HepG2 (cell line): ENCODE measurements around the gene CDSN. TPM values are rescaled to one million over a fixed set of nuclear protein-coding genes. Genes with fewer than 3 reads are reported as not detected.

Source experiments
- ATAC-seq: fragments of 200-7000 bp; cut with Tn5 transposase; 3 replicates; pipeline ENCODE4 v1.9.1; 2020; ENCODE audit warnings: mild to moderate bottlenecking, moderate library complexity
- BruUV-seq: library from RNA; stranded (reverse); fragments of 400-500 nt; replicated peaks from 2 replicates; lab custom pipeline; 2021; lab: Mats Ljungman, UMichigan
- CTCF ChIA-PET: fragments of 300-600 bp; formaldehyde crosslinking; extraction: SDS; loops from one replicate; lab custom pipeline; 2021; ENCODE audit warnings: low total read pairs, inconsistent platforms, low intra/inter-chr PET ratio; lab: Yijun Ruan, JAX
- POLR2A ChIA-PET: fragments of 350-600 bp; sonication (Branson Sonifier 250); formaldehyde crosslinking; loops from one replicate; lab custom pipeline; 2020; ENCODE audit warnings: antibody characterized with exemption, inconsistent platforms; lab: Yijun Ruan, JAX
- DNase-seq: peaks from one replicate; pipeline ENCODE4 v3.0.0-alpha.2; 2015; ENCODE audit warnings: low spot score
- FAIRE-seq: peaks from 3 replicates; lab custom pipeline; 2011; peaks lifted over from hg19 to GRCh38; lab: Jason Lieb, UNC
- H2AFZ ChIP-seq: one replicate; pipeline ENCODE4 v1.6.1; 2011; ENCODE audit warnings: low read length, inconsistent platforms
- H3K27ac ChIP-seq: fragments of 300-600 bp; 3 replicates; pipeline ENCODE4 v1.8.0; 2011; ENCODE audit warnings: mixed run types, mild to moderate bottlenecking, mixed read lengths, low read length, inconsistent platforms; ENCODE audit not compliant: insufficient read depth; ENCODE audit errors: extremely low read length
- H3K27me3 ChIP-seq, 2 experiments: fragments of 200-600 bp in 1 of 2; 2 replicates in 1 of 2; 3 replicates in 1 of 2; pipeline versions ENCODE4 v1.6.0 to v1.8.0; 2011; ENCODE audit warnings: low read length in 2 of 2, mild to moderate bottlenecking in 2 of 2, moderate library complexity in 2 of 2, inconsistent platforms in 1 of 2; ENCODE audit not compliant: insufficient read depth in 2 of 2, control insufficient read depth in 1 of 2
- H3K36me3 ChIP-seq, 2 experiments: fragments of 200-600 bp in 1 of 2; replicated peaks in 1 of 2; 2 replicates in 1 of 2; 3 replicates in 1 of 2; pipeline versions ENCODE4 v1.5.1 to v1.8.0; 2011; ENCODE audit warnings: low read length in 2 of 2, inconsistent platforms in 1 of 2; ENCODE audit not compliant: insufficient read depth in 2 of 2, control insufficient read depth in 1 of 2
- H3K4me1 ChIP-seq: 2 replicates; pipeline ENCODE4 v1.5.1; 2012; ENCODE audit warnings: low read length, inconsistent platforms; ENCODE audit not compliant: insufficient read depth
- H3K4me2 ChIP-seq: 2 replicates; pipeline ENCODE4 v1.6.0; 2011; ENCODE audit warnings: low read depth, low read length, inconsistent platforms
- H3K4me3 ChIP-seq, 3 experiments: fragments of 200-600 bp in 1 of 3; sonication (generic), shearing (Covaris generic) in 1 of 3; replicated peaks in 1 of 3; 2 replicates each; pipeline ENCODE4 v1.5.1; 2011 to 2016; ENCODE audit warnings: low read length in 3 of 3, inconsistent platforms in 2 of 3, low read depth in 2 of 3, mild to moderate bottlenecking in 2 of 3, control low read depth in 1 of 3, mixed read lengths in 1 of 3; ENCODE audit not compliant: insufficient read depth in 1 of 3
- H3K79me2 ChIP-seq: one replicate; pipeline ENCODE4 v1.6.1; 2011; ENCODE audit warnings: low read length, inconsistent platforms; ENCODE audit not compliant: insufficient read depth
- H3K9ac ChIP-seq: 2 replicates; pipeline ENCODE4 v1.6.0; 2011; ENCODE audit warnings: mild to moderate bottlenecking, low read depth, low read length, inconsistent platforms; ENCODE audit not compliant: insufficient read depth
- H3K9me3 ChIP-seq: 2 replicates; pipeline ENCODE4 v1.5.1; 2012; ENCODE audit warnings: mild to moderate bottlenecking, low read length
- H4K20me1 ChIP-seq: 2 replicates; pipeline ENCODE4 v1.6.0; 2011; ENCODE audit warnings: inconsistent platforms, mild to moderate bottlenecking, low read length, moderate library complexity; ENCODE audit not compliant: insufficient read depth
- HNRNPL ChIP-seq: fragments of 200-400 bp; formaldehyde crosslinking; IDR thresholded peaks from 2 replicates; pipeline ENCODE4 v1.6.1; 2017; ENCODE audit warnings: mild to moderate bottlenecking, low read depth, low read length
- KAT8 ChIP-seq: IDR thresholded peaks from 2 replicates; pipeline ENCODE4 v1.6.1; 2016; ENCODE audit warnings: missing genetic modification reagents, missing compliant biosample characterization
- KLF13 ChIP-seq: sonication (generic); formaldehyde crosslinking; IDR thresholded peaks from 2 replicates; pipeline ENCODE4 v1.4.0; 2020; ENCODE audit warnings: mild to moderate bottlenecking, missing genetic modification reagents
- PCBP2 ChIP-seq: fragments of 200-400 bp; formaldehyde crosslinking; optimal IDR thresholded peaks from 2 replicates; pipeline ENCODE3; 2018; ENCODE audit warnings: low read length, low read depth; ENCODE audit not compliant: poor library complexity, severe bottlenecking
- PRMT3 ChIP-seq: sonication (generic); formaldehyde crosslinking; IDR thresholded peaks from 2 replicates; pipeline ENCODE4 v1.8.1; 2022; ENCODE audit warnings: low read depth, mild to moderate bottlenecking, moderate library complexity, missing genetic modification reagents, borderline replicate concordance
- RAD21 ChIP-seq: fragments of 450-650 bp; formaldehyde crosslinking; IDR thresholded peaks from 2 replicates; pipeline ENCODE4 v1.5.0; 2020; ENCODE audit warnings: mild to moderate bottlenecking
- RNF2 ChIP-seq: fragments of 450-650 bp; conservative IDR thresholded peaks from 2 replicates; pipeline ENCODE4 v1.6.1; 2016; ENCODE audit warnings: low read depth
- SMC3 ChIP-seq: IDR thresholded peaks from 2 replicates; pipeline ENCODE4 v1.6.1; 2011; ENCODE audit warnings: low read length, improper control_type of control experiment
- STAG1 ChIP-seq: sonication (generic); formaldehyde crosslinking; IDR thresholded peaks from 2 replicates; pipeline ENCODE4 v1.4.0; 2020; ENCODE audit warnings: missing genetic modification reagents
- TARDBP ChIP-seq: sonication (generic); formaldehyde crosslinking; IDR thresholded peaks from 2 replicates; pipeline ENCODE4 v1.8.0; 2022; ENCODE audit warnings: mild to moderate bottlenecking, missing genetic modification reagents
- TFAP4 ChIP-seq: sonication (generic); IDR thresholded peaks from 2 replicates; pipeline ENCODE4 v1.6.1; 2016; ENCODE audit warnings: low read depth, borderline replicate concordance
- XRCC5 ChIP-seq: fragments of 200-400 bp; formaldehyde crosslinking; optimal IDR thresholded peaks from 2 replicates; pipeline ENCODE3; 2017; ENCODE audit warnings: mild to moderate bottlenecking, low read length
- ZFP62 ChIP-seq: sonication (generic); formaldehyde crosslinking; IDR thresholded peaks from 2 replicates; pipeline ENCODE4 v1.4.0; 2020; ENCODE audit warnings: missing genetic modification reagents
- ZNF331 ChIP-seq: sonication (generic); formaldehyde crosslinking; IDR thresholded peaks from 2 replicates; pipeline ENCODE4 v1.4.0; 2020; ENCODE audit warnings: missing genetic modification reagents
- ZNF577 ChIP-seq: sonication (generic); formaldehyde crosslinking; IDR thresholded peaks from 2 replicates; pipeline ENCODE4 v1.4.0; 2020; ENCODE audit warnings: mild to moderate bottlenecking, low read depth, missing genetic modification reagents, borderline replicate concordance
- ZNF782 ChIP-seq: sonication (generic); formaldehyde crosslinking; IDR thresholded peaks from 2 replicates; pipeline ENCODE4 v1.4.0; 2020; ENCODE audit warnings: missing genetic modification reagents, mild to moderate bottlenecking, borderline replicate concordance
- WGBS: methylation state at CpG from one replicate; pipeline ENCODE4 v1.1.6; 2017; ENCODE audit warnings: low lambda C conversion rate; 5-methylcytosine and 5-hydroxymethylcytosine counted together
- in situ Hi-C: cut with HindIII; loops from 2 replicates; pipeline ENCODE4 v1.10.0; 2017; ENCODE audit warnings: low pct_unique_long_range_greater_than_20kb; ENCODE audit not compliant: extremely low pct_ligation_motif_present
- intact Hi-C: fragments of 100-400 bp; cut with micrococcal nuclease; formaldehyde crosslinking; loops from one replicate; pipeline ENCODE4 v1.10.0; 2022; ENCODE audit not compliant: unreplicated experiment
- polyA plus RNA-seq, 8 experiments: library from polyadenylated mRNA; depleted of rRNA in 3 of 8; stranded (reverse) in 7 of 8; unstranded in 1 of 8; fragments of >200 nt; fragmentation: Illumina TruSeq in 4 of 8; extraction: Trizol in 4 of 8; gene quantifications; 2 replicates each; pipeline versions ENCODE4 v1.2.1 to v1.2.3, GENCODE V29; 2011 to 2016; ENCODE audit warnings: low read depth in 4 of 8, missing spikeins in 1 of 8, mixed read lengths in 1 of 8; ENCODE audit not compliant: insufficient read depth in 1 of 8
- total RNA-seq, 5 experiments: library from RNA; depleted of rRNA; stranded (reverse); fragments of >200 nt; fragmentation: Illumina TruSeq; extraction: Trizol; gene quantifications; 2 replicates each; pipeline ENCODE4 v1.2.3, GENCODE V29; 2016; ENCODE audit warnings: low read depth in 1 of 5
- TF ChIP-seq, protein P1 (sequence below): sonication (generic); formaldehyde crosslinking; IDR thresholded peaks from 2 replicates; pipeline ENCODE4 v1.5.0; 2020; ENCODE audit warnings: mild to moderate bottlenecking, missing genetic modification reagents, moderate library complexity
- TF ChIP-seq, protein P2 (sequence below): sonication (generic); formaldehyde crosslinking; IDR thresholded peaks from 2 replicates; pipeline ENCODE4 v1.8.0; 2022; ENCODE audit warnings: mild to moderate bottlenecking, missing genetic modification reagents, moderate library complexity
- TF ChIP-seq, protein P3 (sequence below): sonication (generic); formaldehyde crosslinking; IDR thresholded peaks from 2 replicates; pipeline ENCODE4 v1.4.0; 2020; ENCODE audit warnings: mild to moderate bottlenecking, missing genetic modification reagents
- TF ChIP-seq, protein P4 (sequence below): sonication (generic); formaldehyde crosslinking; IDR thresholded peaks from 2 replicates; pipeline ENCODE4 v1.5.1; 2020; ENCODE audit warnings: missing genetic modification reagents, mild to moderate bottlenecking, borderline replicate concordance

Gene CDSN
- total and polyA plus RNA-seq, 2 of the 13 experiments (the other 11 are each of a cell fraction or from before 2014, with no cell fraction given), result not detected

GRCh38 chr6:31128093-31128676 lies 7.9 kb upstream of the CDSN start:
- Histone ChIP-seq H3K4me1 (peaks cover under 1% of the 10 kb centered on the region; the same call in 1 of the 2 replicates), H2AFZ (no peak overlapping the region), H3K27me3 (peaks cover 0 to 37% of the 10 kb centered on the region in 2 experiments; a peak in 3 of 5 replicates), H3K9me3 (no peaks in the 10 kb centered on the region), H3K9ac (no peak overlapping the region), H3K4me3 (no peak overlapping the region), H3K36me3 (no peaks in the 10 kb centered on the region), H3K4me2 (no peak overlapping the region), H3K79me2 (no peaks in the 10 kb centered on the region), H3K27ac (no peak overlapping the region), H4K20me1 (no peaks in the 10 kb centered on the region)
- DNase-seq (peak; percentile 48), ATAC-seq (peak; percentile 65), FAIRE-seq (peak; percentile 91)
- 2% methylated on average over 8 of the region's 8 CpGs for WGBS
- POLR2A ChIA-PET, result no interaction called here
- intact Hi-C loops (no loop called here), in situ Hi-C loops (no loop called here)
- CTCF ChIA-PET, result interaction anchor here (0.8 to 1.5 kb wide), 3 partner anchors 9 to 41 kb away, joined by 3 to 6 read pairs (median 4); no protein-coding TSS in a partner anchor
- no TSS peak for BruUV-seq
- TF ChIP-seq ZNF782 (CRISPR knock-in tag) (no peak), PCBP2 (peak; percentile 88), TFAP4 (peak; percentile 30; the same call in 1 of the 2 replicates), XRCC5 (peak; percentile 60), TARDBP (CRISPR knock-in tag) (no peak), ZNF577 (CRISPR knock-in tag) (0 out of 2 replicates have a peak, but pooled peaks have one; percentile 39), HNRNPL (no peak), ZFP62 (CRISPR knock-in tag) (no peak), PRMT3 (CRISPR knock-in tag) (no peak), STAG1 (peak; percentile 43; the same call in 1 of the 2 replicates), RAD21 (CRISPR knock-in tag) (0 out of 2 replicates have a peak, but pooled peaks have one; percentile 36), ZNF331 (CRISPR knock-in tag) (peak; percentile 22; the same call in 1 of the 2 replicates), RNF2 (0 out of 2 replicates have a peak, but pooled peaks have one; percentile 35), KLF13 (CRISPR knock-in tag) (no peak), KAT8 (no peak), SMC3 (peak; percentile 72)
- TF ChIP-seq, protein P1, sequence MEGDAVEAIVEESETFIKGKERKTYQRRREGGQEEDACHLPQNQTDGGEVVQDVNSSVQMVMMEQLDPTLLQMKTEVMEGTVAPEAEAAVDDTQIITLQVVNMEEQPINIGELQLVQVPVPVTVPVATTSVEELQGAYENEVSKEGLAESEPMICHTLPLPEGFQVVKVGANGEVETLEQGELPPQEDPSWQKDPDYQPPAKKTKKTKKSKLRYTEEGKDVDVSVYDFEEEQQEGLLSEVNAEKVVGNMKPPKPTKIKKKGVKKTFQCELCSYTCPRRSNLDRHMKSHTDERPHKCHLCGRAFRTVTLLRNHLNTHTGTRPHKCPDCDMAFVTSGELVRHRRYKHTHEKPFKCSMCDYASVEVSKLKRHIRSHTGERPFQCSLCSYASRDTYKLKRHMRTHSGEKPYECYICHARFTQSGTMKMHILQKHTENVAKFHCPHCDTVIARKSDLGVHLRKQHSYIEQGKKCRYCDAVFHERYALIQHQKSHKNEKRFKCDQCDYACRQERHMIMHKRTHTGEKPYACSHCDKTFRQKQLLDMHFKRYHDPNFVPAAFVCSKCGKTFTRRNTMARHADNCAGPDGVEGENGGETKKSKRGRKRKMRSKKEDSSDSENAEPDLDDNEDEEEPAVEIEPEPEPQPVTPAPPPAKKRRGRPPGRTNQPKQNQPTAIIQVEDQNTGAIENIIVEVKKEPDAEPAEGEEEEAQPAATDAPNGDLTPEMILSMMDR (CRISPR knock-in tag), result peak; percentile 83
- TF ChIP-seq, protein P2, sequence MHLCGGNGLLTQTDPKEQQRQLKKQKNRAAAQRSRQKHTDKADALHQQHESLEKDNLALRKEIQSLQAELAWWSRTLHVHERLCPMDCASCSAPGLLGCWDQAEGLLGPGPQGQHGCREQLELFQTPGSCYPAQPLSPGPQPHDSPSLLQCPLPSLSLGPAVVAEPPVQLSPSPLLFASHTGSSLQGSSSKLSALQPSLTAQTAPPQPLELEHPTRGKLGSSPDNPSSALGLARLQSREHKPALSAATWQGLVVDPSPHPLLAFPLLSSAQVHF (CRISPR knock-in tag), result no peak
- TF ChIP-seq, protein P3, sequence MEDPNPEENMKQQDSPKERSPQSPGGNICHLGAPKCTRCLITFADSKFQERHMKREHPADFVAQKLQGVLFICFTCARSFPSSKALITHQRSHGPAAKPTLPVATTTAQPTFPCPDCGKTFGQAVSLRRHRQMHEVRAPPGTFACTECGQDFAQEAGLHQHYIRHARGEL (CRISPR knock-in tag), result no peak
- TF ChIP-seq, protein P4, sequence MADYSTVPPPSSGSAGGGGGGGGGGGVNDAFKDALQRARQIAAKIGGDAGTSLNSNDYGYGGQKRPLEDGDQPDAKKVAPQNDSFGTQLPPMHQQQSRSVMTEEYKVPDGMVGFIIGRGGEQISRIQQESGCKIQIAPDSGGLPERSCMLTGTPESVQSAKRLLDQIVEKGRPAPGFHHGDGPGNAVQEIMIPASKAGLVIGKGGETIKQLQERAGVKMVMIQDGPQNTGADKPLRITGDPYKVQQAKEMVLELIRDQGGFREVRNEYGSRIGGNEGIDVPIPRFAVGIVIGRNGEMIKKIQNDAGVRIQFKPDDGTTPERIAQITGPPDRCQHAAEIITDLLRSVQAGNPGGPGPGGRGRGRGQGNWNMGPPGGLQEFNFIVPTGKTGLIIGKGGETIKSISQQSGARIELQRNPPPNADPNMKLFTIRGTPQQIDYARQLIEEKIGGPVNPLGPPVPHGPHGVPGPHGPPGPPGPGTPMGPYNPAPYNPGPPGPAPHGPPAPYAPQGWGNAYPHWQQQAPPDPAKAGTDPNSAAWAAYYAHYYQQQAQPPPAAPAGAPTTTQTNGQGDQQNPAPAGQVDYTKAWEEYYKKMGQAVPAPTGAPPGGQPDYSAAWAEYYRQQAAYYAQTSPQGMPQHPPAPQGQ, result no peak
